Neural progenitor cell (in vitro differentiated cells): ENCODE data around the gene EIF2AK3. TPM values are rescaled to one million over a fixed set of nuclear protein-coding genes. Genes with fewer than 3 reads are reported as not detected.

ENCODE experiments used
- DNase-seq: peaks from one replicate; pipeline ENCODE4 v3.0.0-alpha.2; 2016; ENCODE audit warnings: low spot score
- H2AFZ ChIP-seq: fragments of 200-600 bp; sonication (generic); replicated peaks from 2 replicates; pipeline ENCODE4 v1.6.1; 2016; ENCODE audit warnings: antibody characterized with exemption
- H3F3A ChIP-seq: fragments of 200-600 bp; sonication (generic); 2 replicates; pipeline ENCODE4 v1.6.1; 2016; ENCODE audit warnings: antibody characterized with exemption, low read depth
- H3K27ac ChIP-seq: fragments of 200-600 bp; sonication (generic); 2 replicates; pipeline ENCODE4 v1.5.1; 2016; ENCODE audit warnings: mild to moderate bottlenecking
- H3K27me3 ChIP-seq: fragments of 200-600 bp; sonication (generic); 2 replicates; pipeline ENCODE4 v1.6.1; 2016; ENCODE audit warnings: mild to moderate bottlenecking, moderate library complexity
- H3K36me3 ChIP-seq: fragments of 200-600 bp; sonication (generic); 2 replicates; pipeline ENCODE4 v1.5.1; 2016
- H3K4me1 ChIP-seq: fragments of 200-600 bp; sonication (generic); 2 replicates; pipeline ENCODE4 v1.6.1; 2016; ENCODE audit warnings: mixed run types
- H3K4me2 ChIP-seq: fragments of 200-600 bp; sonication (generic); 2 replicates; pipeline ENCODE4 v1.6.1; 2016
- H3K4me3 ChIP-seq: fragments of 200-600 bp; sonication (generic); 2 replicates; pipeline ENCODE4 v1.5.1; 2016
- H3K79me2 ChIP-seq: fragments of 200-600 bp; sonication (generic); 2 replicates; pipeline ENCODE4 v1.6.1; 2016; ENCODE audit warnings: low read depth
- H3K9ac ChIP-seq: fragments of 200-600 bp; sonication (generic); 2 replicates; pipeline ENCODE4 v1.6.1; 2016
- H3K9me3 ChIP-seq: fragments of 200-600 bp; sonication (generic); 2 replicates; pipeline ENCODE4 v1.5.1; 2016; ENCODE audit warnings: low read depth
- H4K20me1 ChIP-seq: fragments of 200-600 bp; sonication (generic); 2 replicates; pipeline ENCODE4 v1.6.1; 2016; ENCODE audit warnings: low read depth
- H3K27ac Mint-ChIP-seq: 3 replicates; pipeline ENCODE4 v1.8.0; 2021; ENCODE audit warnings: mixed read lengths
- H3K27me3 Mint-ChIP-seq: 2 replicates; pipeline ENCODE4 v1.8.0; 2022; ENCODE audit warnings: low read depth, mild to moderate bottlenecking, inconsistent platforms, moderate library complexity, mixed read lengths; ENCODE audit not compliant: insufficient read depth
- H3K36me3 Mint-ChIP-seq: 3 replicates; pipeline ENCODE4 v1.8.0; 2021; ENCODE audit warnings: mixed read lengths
- H3K4me1 Mint-ChIP-seq: 3 replicates; pipeline ENCODE4 v1.8.0; 2021; ENCODE audit warnings: mixed read lengths
- H3K4me3 Mint-ChIP-seq: 3 replicates; pipeline ENCODE4 v1.8.0; 2021; ENCODE audit warnings: mild to moderate bottlenecking, moderate library complexity, mixed read lengths
- H3K9me3 Mint-ChIP-seq: 3 replicates; pipeline ENCODE4 v1.8.0; 2020; ENCODE audit warnings: mixed read lengths
- CTCF ChIP-seq: fragments of 200-600 bp; sonication (generic); IDR thresholded peaks from 2 replicates; pipeline ENCODE4 v1.5.1; 2017; ENCODE audit warnings: antibody characterized with exemption, mild to moderate bottlenecking
- EZH2 ChIP-seq: fragments of 200-600 bp; sonication (generic); IDR thresholded peaks from 2 replicates; pipeline ENCODE4 v1.6.1; 2017; ENCODE audit warnings: antibody characterized with exemption, mild to moderate bottlenecking, moderate library complexity
- EZH2phosphoT487 ChIP-seq: fragments of 200-600 bp; sonication (generic); IDR thresholded peaks from 2 replicates; pipeline ENCODE4 v1.6.1; 2017; ENCODE audit warnings: antibody characterized with exemption
- total RNA-seq: library from RNA; depleted of rRNA; stranded (reverse); fragments of >200 nt; gene quantifications from 2 replicates; pipeline ENCODE4 v1.2.3, GENCODE V29; 2015; ENCODE audit warnings: low replicate concordance

EIF2AK3 gene
- total RNA-seq, 1 donor from 2014 or later = 21.6 TPM

GRCh38 chr2:88568179-88568578 lies 59.1 kb downstream of the EIF2AK3 start:
- no peaks in the 10 kb centered on the region for H3K79me2 ChIP-seq
- H3K4me2 ChIP-seq = no peak overlapping the region
- Mint-ChIP-seq H3K27me3 (no peaks in the 10 kb centered on the region), H3K4me1 (no peaks in the 10 kb centered on the region), H3K27ac (no peak overlapping the region), H3K4me3 (no peak overlapping the region), H3K9me3 (no peaks in the 10 kb centered on the region), H3K36me3 (peaks cover 12% of the 10 kb centered on the region)
- H3K36me3 ChIP-seq = no peaks in the 10 kb centered on the region
- no peak overlapping the region for H3K27ac ChIP-seq
- H2AFZ ChIP-seq = no peak overlapping the region
- H3K9me3 ChIP-seq = no peaks in the 10 kb centered on the region
- H3K9ac ChIP-seq = no peak overlapping the region
- H3F3A ChIP-seq = no peaks in the 10 kb centered on the region
- H3K27me3 ChIP-seq = no peaks in the 10 kb centered on the region
- no peaks in the 10 kb centered on the region for H4K20me1 ChIP-seq
- no peak for TF ChIP-seq CTCF
- no peak for TF ChIP-seq EZH2phosphoT487
- no peak for TF ChIP-seq EZH2
- H3K4me1 ChIP-seq = no peaks in the 10 kb centered on the region
- no peak for DNase-seq
- no peak overlapping the region for H3K4me3 ChIP-seq

GRCh38 chr2:88564402-88564801 lies 62.9 kb downstream of the EIF2AK3 start:
- H3K4me3 Mint-ChIP-seq = no peak overlapping the region
- Histone ChIP-seq H4K20me1 (no peaks in the 10 kb centered on the region), H3K9ac (no peak overlapping the region), H2AFZ (no peak overlapping the region), H3K36me3 (no peaks in the 10 kb centered on the region), H3K4me2 (no peak overlapping the region), H3K4me3 (no peak overlapping the region), H3K9me3 (no peaks in the 10 kb centered on the region), H3K4me1 (no peaks in the 10 kb centered on the region), H3K27ac (no peak overlapping the region), H3F3A (no peaks in the 10 kb centered on the region), H3K27me3 (no peaks in the 10 kb centered on the region), H3K79me2 (no peaks in the 10 kb centered on the region)
- no peak overlapping the region for H3K27ac Mint-ChIP-seq
- no peak for TF ChIP-seq CTCF
- no peak for TF ChIP-seq EZH2phosphoT487
- no peak for TF ChIP-seq EZH2
- no peaks in the 10 kb centered on the region for H3K4me1 Mint-ChIP-seq
- H3K27me3 Mint-ChIP-seq = no peaks in the 10 kb centered on the region
- H3K36me3 Mint-ChIP-seq = peaks cover 11% of the 10 kb centered on the region
- DNase-seq = no peak
- H3K9me3 Mint-ChIP-seq = no peaks in the 10 kb centered on the region

GRCh38 chr2:88563129-88563528 lies 64.1 kb downstream of the EIF2AK3 start:
- Mint-ChIP-seq H3K27me3 (no peaks in the 10 kb centered on the region), H3K4me1 (no peaks in the 10 kb centered on the region), H3K27ac (no peak overlapping the region), H3K4me3 (no peak overlapping the region), H3K36me3 (peaks cover 11% of the 10 kb centered on the region), H3K9me3 (no peaks in the 10 kb centered on the region)
- no peak overlapping the region for H3K4me3 ChIP-seq
- no peak for DNase-seq
- H4K20me1 ChIP-seq = no peaks in the 10 kb centered on the region
- no peak overlapping the region for H3K9ac ChIP-seq
- no peak overlapping the region for H3K4me2 ChIP-seq
- H2AFZ ChIP-seq = no peak overlapping the region
- H3K27ac ChIP-seq = no peak overlapping the region
- no peaks in the 10 kb centered on the region for H3K79me2 ChIP-seq
- no peaks in the 10 kb centered on the region for H3K36me3 ChIP-seq
- H3K4me1 ChIP-seq = no peaks in the 10 kb centered on the region
- TF ChIP-seq EZH2 = no peak
- no peaks in the 10 kb centered on the region for H3K9me3 ChIP-seq
- no peaks in the 10 kb centered on the region for H3K27me3 ChIP-seq
- no peaks in the 10 kb centered on the region for H3F3A ChIP-seq

GRCh38 chr2:88561646-88562388 lies 65.4 kb downstream of the EIF2AK3 start:
- no peaks in the 10 kb centered on the region for H3K9me3 ChIP-seq
- H3K27ac ChIP-seq = no peak overlapping the region
- H4K20me1 ChIP-seq = no peaks in the 10 kb centered on the region
- no peak overlapping the region for H3K4me3 Mint-ChIP-seq
- H3K79me2 ChIP-seq = no peaks in the 10 kb centered on the region
- no peaks in the 10 kb centered on the region for H3K27me3 ChIP-seq
- no peak for TF ChIP-seq CTCF
- TF ChIP-seq EZH2phosphoT487 = no peak
- no peak for TF ChIP-seq EZH2
- H3K9me3 Mint-ChIP-seq = no peaks in the 10 kb centered on the region
- H3K4me1 ChIP-seq = no peaks in the 10 kb centered on the region
- peaks cover 11% of the 10 kb centered on the region for H3K36me3 Mint-ChIP-seq
- H3K27me3 Mint-ChIP-seq = no peaks in the 10 kb centered on the region
- H3K36me3 ChIP-seq = no peaks in the 10 kb centered on the region
- no peak overlapping the region for H3K9ac ChIP-seq
- H3K4me2 ChIP-seq = no peak overlapping the region
- H3K4me1 Mint-ChIP-seq = no peaks in the 10 kb centered on the region
- H3F3A ChIP-seq = no peaks in the 10 kb centered on the region
- DNase-seq = no peak
- H2AFZ ChIP-seq = no peak overlapping the region
- H3K27ac Mint-ChIP-seq = no peak overlapping the region
- H3K4me3 ChIP-seq = no peak overlapping the region
